ENCODE results near the gene NCEH1. TPM values are rescaled to one million over a fixed set of nuclear protein-coding genes. Genes with fewer than 3 reads are reported as not detected.

The NCEH1 gene
- total RNA-seq, 2 donors from 2014 or later, result 14.1 to 16.5 TPM

GRCh38 chr3:172617013-172617706 is 93.7 kb downstream of the NCEH1 start:
- no peak for DNase-seq
- no peak overlapping the region for H3K27ac ChIP-seq (ENCODE audit: low read depth, low read length)
- Mint-ChIP-seq H3K4me3 (no peak overlapping the region), H3K4me1 (peaks cover 16% of the 10 kb centered on the region), H3K27me3 (ENCODE audit: insufficient read depth) (no peaks in the 10 kb centered on the region), H3K27ac (no peak overlapping the region), H3K9me3 (peaks cover 10% of the 10 kb centered on the region), H3K36me3 (ENCODE audit: low read depth) (no peaks in the 10 kb centered on the region)
- peaks cover 37% of the 10 kb centered on the region for H3K9me3 ChIP-seq (ENCODE audit: control insufficient read depth, low read length)
- no peak overlapping the region for H3K4me3 ChIP-seq (ENCODE audit: low read length)
- no peak overlapping the region for H3K9ac ChIP-seq (ENCODE audit: extremely low read depth, low read length, poor library complexity, severe bottlenecking)
- TF ChIP-seq, protein P1, sequence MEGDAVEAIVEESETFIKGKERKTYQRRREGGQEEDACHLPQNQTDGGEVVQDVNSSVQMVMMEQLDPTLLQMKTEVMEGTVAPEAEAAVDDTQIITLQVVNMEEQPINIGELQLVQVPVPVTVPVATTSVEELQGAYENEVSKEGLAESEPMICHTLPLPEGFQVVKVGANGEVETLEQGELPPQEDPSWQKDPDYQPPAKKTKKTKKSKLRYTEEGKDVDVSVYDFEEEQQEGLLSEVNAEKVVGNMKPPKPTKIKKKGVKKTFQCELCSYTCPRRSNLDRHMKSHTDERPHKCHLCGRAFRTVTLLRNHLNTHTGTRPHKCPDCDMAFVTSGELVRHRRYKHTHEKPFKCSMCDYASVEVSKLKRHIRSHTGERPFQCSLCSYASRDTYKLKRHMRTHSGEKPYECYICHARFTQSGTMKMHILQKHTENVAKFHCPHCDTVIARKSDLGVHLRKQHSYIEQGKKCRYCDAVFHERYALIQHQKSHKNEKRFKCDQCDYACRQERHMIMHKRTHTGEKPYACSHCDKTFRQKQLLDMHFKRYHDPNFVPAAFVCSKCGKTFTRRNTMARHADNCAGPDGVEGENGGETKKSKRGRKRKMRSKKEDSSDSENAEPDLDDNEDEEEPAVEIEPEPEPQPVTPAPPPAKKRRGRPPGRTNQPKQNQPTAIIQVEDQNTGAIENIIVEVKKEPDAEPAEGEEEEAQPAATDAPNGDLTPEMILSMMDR (conservative IDR thresholded peaks at IDR 0.05), result no peak
- H3K27me3 ChIP-seq (ENCODE audit: control insufficient read depth, insufficient read depth, low read length, poor library complexity, severe bottlenecking), result no peaks in the 10 kb centered on the region
- 96 to 100% methylated on average over 2 to 6 of the region's 6 CpGs for WGBS, 2 experiments (ENCODE audit: insufficient coverage in 1 of 2, insufficient read length in 1 of 2)
- no peaks in the 10 kb centered on the region for H3K4me1 ChIP-seq (ENCODE audit: control insufficient read depth, insufficient read depth, low read length)
- no peaks in the 10 kb centered on the region for H3K36me3 ChIP-seq (ENCODE audit: control insufficient read depth, insufficient read depth, low read length)

- H3K4me1 Mint-ChIP-seq, result peaks cover 8% of the 10 kb centered on the region
- Histone ChIP-seq H3K27ac (ENCODE audit: low read depth, low read length) (no peak overlapping the region), H3K27me3 (ENCODE audit: control insufficient read depth, insufficient read depth, low read length, poor library complexity, severe bottlenecking) (no peaks in the 10 kb centered on the region), H3K4me1 (ENCODE audit: control insufficient read depth, insufficient read depth, low read length) (no peaks in the 10 kb centered on the region), H3K9me3 (ENCODE audit: control insufficient read depth, low read length) (peaks cover 36% of the 10 kb centered on the region), H3K36me3 (ENCODE audit: control insufficient read depth, insufficient read depth, low read length) (no peaks in the 10 kb centered on the region), H3K4me3 (ENCODE audit: low read length) (no peak overlapping the region), H3K9ac (ENCODE audit: extremely low read depth, low read length, poor library complexity, severe bottlenecking) (no peak overlapping the region)
- no peaks in the 10 kb centered on the region for H3K36me3 Mint-ChIP-seq (ENCODE audit: low read depth)
- no peaks in the 10 kb centered on the region for H3K27me3 Mint-ChIP-seq (ENCODE audit: insufficient read depth)
- TF ChIP-seq, protein P1 (conservative IDR thresholded peaks at IDR 0.05), result no peak
- 98 to 100% methylated on average over 1 of the region's 1 CpG for WGBS, 2 experiments (ENCODE audit: insufficient coverage in 1 of 2, insufficient read length in 1 of 2)
- H3K4me3 Mint-ChIP-seq, result no peak overlapping the region
- no peak for DNase-seq
- peaks cover 14% of the 10 kb centered on the region for H3K9me3 Mint-ChIP-seq
- no peak overlapping the region for H3K27ac Mint-ChIP-seq
Observed at GRCh38 chr3:172616031-172616461, 94.8 kb downstream of the NCEH1 start.

DNA sequence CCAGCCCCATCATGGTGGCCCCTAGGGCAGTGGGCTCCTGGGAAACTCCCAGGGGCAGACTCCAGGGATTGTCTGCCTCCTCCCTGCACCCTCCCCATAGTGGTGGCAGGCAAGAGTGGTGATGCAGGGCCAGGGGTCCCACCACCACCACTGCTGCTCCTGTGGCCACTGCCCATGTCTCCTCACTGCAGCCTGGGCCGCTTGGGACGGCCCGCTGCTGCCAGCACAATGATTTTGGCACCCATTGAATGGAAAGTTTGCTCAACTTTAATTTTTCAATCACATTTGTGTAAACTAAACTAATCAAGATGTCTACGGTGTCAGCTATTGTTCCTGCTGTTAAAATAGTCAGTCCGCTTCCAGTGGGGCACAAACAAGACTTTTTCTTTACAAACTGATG is 95.6 kb downstream of the NCEH1 start:
- H3K4me1 Mint-ChIP-seq, result peaks cover 8% of the 10 kb centered on the region
- Histone ChIP-seq H3K9ac (ENCODE audit: extremely low read depth, low read length, poor library complexity, severe bottlenecking) (no peak overlapping the region), H3K27me3 (ENCODE audit: control insufficient read depth, insufficient read depth, low read length, poor library complexity, severe bottlenecking) (no peaks in the 10 kb centered on the region), H3K4me1 (ENCODE audit: control insufficient read depth, insufficient read depth, low read length) (no peaks in the 10 kb centered on the region), H3K27ac (ENCODE audit: low read depth, low read length) (no peak overlapping the region), H3K9me3 (ENCODE audit: control insufficient read depth, low read length) (peaks cover 40% of the 10 kb centered on the region), H3K4me3 (ENCODE audit: low read length) (no peak overlapping the region), H3K36me3 (ENCODE audit: control insufficient read depth, insufficient read depth, low read length) (peaks cover under 1% of the 10 kb centered on the region)
- DNase-seq, result no peak
- H3K27me3 Mint-ChIP-seq (ENCODE audit: insufficient read depth), result no peaks in the 10 kb centered on the region
- no peak overlapping the region for H3K4me3 Mint-ChIP-seq
- TF ChIP-seq, protein P1 (conservative IDR thresholded peaks at IDR 0.05), result no peak
- H3K27ac Mint-ChIP-seq, result no peak overlapping the region
- 92 to 98% methylated on average over 5 of the region's 5 CpGs for WGBS, 2 experiments (ENCODE audit: insufficient coverage in 1 of 2, insufficient read length in 1 of 2)
- H3K9me3 Mint-ChIP-seq, result peaks cover 21% of the 10 kb centered on the region
- peaks cover 5% of the 10 kb centered on the region for H3K36me3 Mint-ChIP-seq (ENCODE audit: low read depth)

Data from endodermal cell (in vitro differentiated cells).